Heart left ventricle (tissue), 13 donors: ENCODE measurements around the gene RABL6.

ENCODE experiments used
- CTCF ChIP-seq, 12 donors: fragments of 200-600 bp; sonication (generic) in 4 of 12; IDR thresholded peaks; one replicate each; pipeline versions ENCODE4 v1.5.0 to v1.8.0; 2018 to 2022; ENCODE audit warnings: antibody characterized with exemption in 12 of 12, mild to moderate bottlenecking in 5 of 12
- POLR2A ChIP-seq, 2 donors: fragments of 450-650 bp; IDR thresholded peaks; one replicate each; pipeline ENCODE4 v1.6.1; 2017; ENCODE audit warnings: antibody characterized with exemption in 2 of 2, mild to moderate bottlenecking in 2 of 2, moderate library complexity in 2 of 2
- donor health status: ischemic (EF 13 %, LVEDD 7.1; RV severe dilation, severe dysfunction).
- donor health status: DM: no; HTN: yes; CAD: no.
- donor health status: DM: no; HTN: no; CAD: no.
- donor health status: ischemic (EF 25% LVEDD 6.9; RV normal size, moderate dysfunction).
- donor health status: ischemic (EF 25% LVEDD 5.7; RV mildly dilated, moderate dysfunction).
- donor health status: ischemic (EF 35%, LVEDD 5.7; RV mildly dilated, moderate dysfunction).
- donor health status: nonischemic (EF 11% LVEDD 7.7; RV severe dilation, severe dysfunction).
- donor health status: DM: yes; HTN: yes; CAD: no.
- donor health status: PGD.
- donor health status: ischemic (EF 29% LVEDD 5.4; RV normal size, mild dysfunction).
- donor health status: nonischemic (EF 23%, LVEDD 6.1; RV moderate dilation, normal function).

DNA sequence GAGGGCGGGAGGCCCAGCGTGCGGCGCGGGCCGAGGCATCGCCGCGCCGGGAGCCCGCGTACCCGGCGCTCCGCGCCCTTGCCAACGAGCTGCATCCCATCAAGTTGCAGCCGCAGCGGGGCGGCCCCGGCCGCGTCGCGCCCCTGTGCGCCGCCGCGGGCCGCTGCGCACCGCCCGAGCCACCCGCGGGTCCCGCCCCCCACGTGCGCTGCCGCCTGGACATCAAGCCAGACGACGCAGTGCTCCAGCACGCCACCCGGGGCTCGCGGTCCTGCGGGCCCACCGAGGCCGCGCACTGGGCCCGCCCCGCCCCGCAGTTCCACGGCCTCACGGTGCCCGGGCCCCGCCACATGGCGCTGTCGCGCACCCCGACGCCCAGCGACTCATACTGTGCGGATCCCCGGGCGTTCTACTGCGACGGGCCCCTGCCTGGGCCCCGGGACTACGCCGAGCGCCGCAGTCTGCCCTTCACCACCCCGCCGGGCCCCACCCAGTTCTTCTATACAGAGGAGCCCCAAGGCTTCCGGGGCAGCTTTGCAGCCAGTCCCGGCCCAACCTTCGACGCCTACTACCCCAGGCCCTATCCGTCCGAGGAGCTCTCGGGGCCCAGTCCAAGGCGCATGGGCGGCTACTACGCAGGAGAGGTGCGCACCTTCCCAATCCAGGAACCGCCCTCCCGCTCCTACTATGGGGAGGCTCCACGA is 37.2 kb downstream of the RABL6 start:
- TF ChIP-seq CTCF (IDR thresholded peaks at IDR 0.05) (no peak), POLR2A (IDR thresholded peaks at IDR 0.05) (no peak)
